Kidney (tissue), 14 donors: Measurements from ENCODE around the gene TSHB. TPM values are rescaled to one million over a fixed set of nuclear protein-coding genes. Genes with fewer than 3 reads are reported as not detected.

Experiments used
- DNase-seq, 5 donors: peaks; one replicate each; pipeline ENCODE4 v3.0.0-alpha.2; 2013 to 2020
- FAIRE-seq: peaks from 2 replicates; lab custom pipeline; 2012; peaks lifted over from hg19 to GRCh38; lab: Jason Lieb, UNC
- H3K27ac ChIP-seq, 2 donors: one replicate each; pipeline ENCODE4 v1.7.0; 2013; ENCODE audit warnings: low read depth in 2 of 2, low read length in 2 of 2, inconsistent platforms in 1 of 2
- H3K27me3 ChIP-seq: one replicate; pipeline ENCODE4 v1.7.1; 2013; ENCODE audit warnings: low read length, inconsistent platforms; ENCODE audit not compliant: control insufficient read depth, insufficient read depth
- H3K36me3 ChIP-seq, 3 donors: one replicate each; pipeline versions ENCODE4 v1.7.0 to v1.7.1; 2013; ENCODE audit warnings: low read length in 3 of 3, control low read depth in 1 of 3, inconsistent platforms in 1 of 3; ENCODE audit not compliant: insufficient read depth in 3 of 3, control insufficient read depth in 2 of 3
- H3K4me1 ChIP-seq, 3 donors: one replicate each; pipeline versions ENCODE4 v1.7.0 to v1.7.1; 2013; ENCODE audit warnings: low read length in 3 of 3, inconsistent platforms in 1 of 3, low read depth in 1 of 3; ENCODE audit not compliant: control insufficient read depth in 2 of 3, insufficient read depth in 2 of 3
- H3K4me3 ChIP-seq, 3 donors: one replicate each; pipeline versions ENCODE4 v1.7.0 to v1.8.1; 2013; ENCODE audit warnings: low read length in 3 of 3, control low read depth in 1 of 3, inconsistent platforms in 1 of 3
- H3K9ac ChIP-seq, 3 donors: one replicate each; pipeline versions ENCODE4 v1.7.0 to v1.7.1; 2013; ENCODE audit warnings: low read length in 3 of 3, control low read depth in 1 of 3, inconsistent platforms in 1 of 3
- H3K9me3 ChIP-seq, 3 donors: one replicate each; pipeline versions ENCODE4 v1.7.0 to v1.7.1; 2013; ENCODE audit warnings: low read length in 3 of 3, control low read depth in 1 of 3, inconsistent platforms in 1 of 3; ENCODE audit not compliant: control insufficient read depth in 2 of 3, insufficient read depth in 1 of 3
- intact Hi-C: fragments of 100-400 bp; cut with DNase I; formaldehyde crosslinking; loops from one replicate; pipeline ENCODE4 v1.11.1; 2022
- polyA plus RNA-seq: library from polyadenylated mRNA; stranded (reverse); fragments of 350-450 nt; fragmentation: Illumina TruSeq; extraction: RNeasy Lipid Tissue Mini Kit (QIAGEN cat#74804); gene quantifications from one replicate; pipeline ENCODE4 v1.2.3, GENCODE V29; 2014; ENCODE audit warnings: low read depth, low replicate concordance; ENCODE audit not compliant: insufficient read depth
- total RNA-seq: library from RNA; stranded (reverse); fragmentation: NEBNext Ultra II Directional; extraction: Animal tissue kit (Norgen Biotek cat#: 25700); gene quantifications from one replicate; pipeline ENCODE4 v1.2.1, GENCODE V29; 2021
- TF ChIP-seq, protein P1 (sequence below): IDR thresholded peaks from 3 replicates; pipeline ENCODE4 v1.5.1; 2012; ENCODE audit warnings: mild to moderate bottlenecking, moderate library complexity, borderline replicate concordance; ENCODE audit not compliant: insufficient read depth; ENCODE audit errors: extremely low read depth
- donor health status: control.
- donor health status: control.
- donor health status: control.
- donor health status: control.
- donor health status: control.
- donor health status: DM: yes; HTN: yes; CAD: no.
- donor health status: Normal renal cell carcinoma (clear cell type).

The TSHB gene
- total and polyA plus RNA-seq, 2 donors from 2014 or later = not detected

DNA sequence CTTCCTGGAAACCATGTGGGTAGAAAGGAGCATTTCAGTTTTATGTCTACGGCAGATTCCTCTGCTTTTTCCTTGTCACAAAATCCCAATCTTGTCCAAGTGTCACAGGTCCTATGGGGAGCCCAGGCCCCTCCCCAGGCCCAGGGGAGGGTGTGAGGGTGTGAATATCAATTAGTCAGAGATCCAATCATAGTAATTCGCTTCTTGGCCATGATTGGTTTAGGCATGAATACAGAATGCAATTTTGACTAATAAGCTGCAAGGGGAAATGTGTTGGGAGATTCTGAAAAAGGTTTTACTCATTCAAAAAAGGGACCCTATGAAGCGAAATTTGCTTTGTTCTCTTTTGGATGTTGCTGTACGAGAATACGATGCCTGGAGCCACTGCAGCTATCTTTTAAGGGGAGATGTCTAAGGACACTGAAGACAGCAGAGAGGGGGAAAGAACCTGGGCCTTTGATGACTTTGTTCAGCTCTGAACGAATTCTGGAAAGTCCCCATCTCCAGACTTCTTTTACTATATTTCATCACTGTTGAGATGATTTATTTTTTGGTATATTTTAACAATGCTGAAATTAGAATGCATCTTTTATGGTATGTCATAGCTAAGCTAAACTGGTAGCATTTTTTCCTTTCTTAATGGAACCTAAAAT, 41.5 kb downstream of the TSHB start:
- intact Hi-C loops = no loop called here
- Histone ChIP-seq H3K4me3 (no peak overlapping the region), H3K27ac (no peak overlapping the region), H3K36me3 (no peaks in the 10 kb centered on the region), H3K4me1 (no peaks in the 10 kb centered on the region), H3K27me3 (no peaks in the 10 kb centered on the region), H3K9me3 (no peaks in the 10 kb centered on the region), H3K9ac (no peak overlapping the region)
- TF ChIP-seq, protein P1, sequence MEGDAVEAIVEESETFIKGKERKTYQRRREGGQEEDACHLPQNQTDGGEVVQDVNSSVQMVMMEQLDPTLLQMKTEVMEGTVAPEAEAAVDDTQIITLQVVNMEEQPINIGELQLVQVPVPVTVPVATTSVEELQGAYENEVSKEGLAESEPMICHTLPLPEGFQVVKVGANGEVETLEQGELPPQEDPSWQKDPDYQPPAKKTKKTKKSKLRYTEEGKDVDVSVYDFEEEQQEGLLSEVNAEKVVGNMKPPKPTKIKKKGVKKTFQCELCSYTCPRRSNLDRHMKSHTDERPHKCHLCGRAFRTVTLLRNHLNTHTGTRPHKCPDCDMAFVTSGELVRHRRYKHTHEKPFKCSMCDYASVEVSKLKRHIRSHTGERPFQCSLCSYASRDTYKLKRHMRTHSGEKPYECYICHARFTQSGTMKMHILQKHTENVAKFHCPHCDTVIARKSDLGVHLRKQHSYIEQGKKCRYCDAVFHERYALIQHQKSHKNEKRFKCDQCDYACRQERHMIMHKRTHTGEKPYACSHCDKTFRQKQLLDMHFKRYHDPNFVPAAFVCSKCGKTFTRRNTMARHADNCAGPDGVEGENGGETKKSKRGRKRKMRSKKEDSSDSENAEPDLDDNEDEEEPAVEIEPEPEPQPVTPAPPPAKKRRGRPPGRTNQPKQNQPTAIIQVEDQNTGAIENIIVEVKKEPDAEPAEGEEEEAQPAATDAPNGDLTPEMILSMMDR = no peak
- DNase-seq (no peak), FAIRE-seq (no peak)

DNA sequence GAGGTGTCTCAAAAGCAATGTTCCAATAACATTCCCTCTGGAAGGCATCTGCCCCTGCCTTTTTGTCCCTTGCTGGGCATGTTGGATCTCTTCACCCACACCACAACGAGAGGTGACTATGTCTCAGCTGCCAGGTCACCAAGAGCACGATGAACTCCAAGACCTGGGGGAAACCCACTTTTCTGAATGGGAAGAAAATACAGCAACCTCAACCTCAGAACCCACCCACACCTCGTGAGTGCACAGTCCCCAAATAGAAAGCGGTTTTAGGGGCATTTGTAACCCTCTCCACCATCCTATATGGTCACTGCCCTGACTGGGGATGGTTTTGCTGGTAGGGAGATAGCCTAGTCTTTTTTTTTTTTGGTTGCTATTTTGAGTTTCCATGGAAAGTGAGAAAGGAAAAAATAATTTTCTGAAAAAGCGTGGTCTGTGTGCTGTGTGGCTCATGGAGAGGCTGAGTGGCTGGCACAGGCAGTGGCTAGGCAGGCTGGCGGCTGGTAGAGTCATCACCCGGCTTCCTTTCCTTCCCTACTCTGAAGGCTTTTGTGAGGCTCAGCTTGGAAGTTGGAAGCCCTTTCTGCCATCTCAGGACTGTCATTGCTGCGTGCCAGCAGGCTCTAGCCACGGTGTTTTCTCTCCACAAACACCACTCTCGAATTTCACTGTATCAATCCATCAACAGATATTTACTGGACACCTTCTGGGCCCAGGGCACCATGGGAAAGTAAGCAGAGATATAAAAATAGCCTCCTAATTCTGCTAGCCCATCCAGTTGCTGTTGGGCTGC, 43.9 kb downstream of the TSHB start:
- Histone ChIP-seq H3K27ac (no peak overlapping the region), H3K9me3 (no peaks in the 10 kb centered on the region), H3K9ac (no peak overlapping the region), H3K36me3 (no peaks in the 10 kb centered on the region), H3K27me3 (no peaks in the 10 kb centered on the region), H3K4me1 (no peaks in the 10 kb centered on the region), H3K4me3 (no peak overlapping the region)
- FAIRE-seq (no peak), DNase-seq (no peak)
- intact Hi-C loops = no loop called here
- TF ChIP-seq, protein P1 = no peak

DNA sequence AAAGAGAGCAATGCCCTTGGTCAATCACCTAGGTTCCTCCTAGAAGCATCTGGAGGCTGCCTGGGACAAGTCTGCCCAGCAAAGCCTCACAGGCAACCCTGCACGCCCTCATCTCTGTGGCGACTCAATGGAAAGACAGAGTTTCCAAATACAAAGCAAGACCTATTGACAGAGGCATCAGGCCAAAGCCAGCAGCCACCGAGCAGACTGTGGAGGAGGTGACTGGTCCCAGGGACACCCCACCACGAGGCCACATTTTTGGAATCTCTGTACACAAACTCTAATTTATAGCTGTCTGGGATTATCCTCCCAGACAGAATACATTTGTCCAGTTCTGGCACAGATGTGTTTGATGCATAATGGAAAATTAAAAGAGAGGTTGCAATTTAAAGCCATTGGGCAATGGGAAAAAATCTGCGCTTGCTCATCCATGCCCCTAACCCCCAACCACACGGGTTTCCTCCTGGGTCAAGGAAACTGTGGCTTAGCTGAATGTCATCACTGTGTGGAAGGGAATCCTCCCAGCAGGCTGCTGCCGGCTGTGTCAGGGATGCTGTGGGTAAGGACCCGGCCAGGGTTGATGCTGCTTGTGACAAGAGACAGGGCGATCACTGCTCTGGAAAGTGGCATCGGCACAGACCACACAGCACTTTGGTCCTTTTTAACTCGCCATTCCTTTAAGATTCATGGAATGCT, 45.4 kb downstream of the TSHB start:
- intact Hi-C loops = no loop called here
- Histone ChIP-seq H3K9me3 (no peaks in the 10 kb centered on the region), H3K4me1 (no peaks in the 10 kb centered on the region), H3K27me3 (no peaks in the 10 kb centered on the region), H3K27ac (no peak overlapping the region), H3K36me3 (no peaks in the 10 kb centered on the region), H3K4me3 (no peak overlapping the region), H3K9ac (no peak overlapping the region)
- FAIRE-seq (no peak), DNase-seq (peak in 3 of 5 donors; percentile 64 to 81 (median 65))
- TF ChIP-seq, protein P1 = no peak
